DOHH2 (cell line): Measurements from ENCODE around the gene NHLRC3.

Experiments
- H3F3A ChIP-seq: fragments of 200-600 bp; sonication (generic), shearing (Covaris generic); 2 replicates; pipeline ENCODE4 v1.6.0; 2016; ENCODE audit warnings: antibody characterized with exemption, mild to moderate bottlenecking; ENCODE audit not compliant: control insufficient read depth, insufficient read depth
- H3K27ac ChIP-seq: fragments of 200-600 bp; sonication (generic); 2 replicates; pipeline ENCODE4 v1.5.1; 2014; ENCODE audit warnings: low read depth, mild to moderate bottlenecking, low read length, moderate library complexity
- H3K27me3 ChIP-seq: fragments of 200-600 bp; sonication (generic); 2 replicates; pipeline ENCODE4 v1.6.1; 2014; ENCODE audit warnings: mild to moderate bottlenecking, low read length, mixed read lengths; ENCODE audit not compliant: control insufficient read depth
- H3K36me3 ChIP-seq: fragments of 200-600 bp; sonication (generic); 2 replicates; pipeline ENCODE4 v1.6.1; 2014; ENCODE audit warnings: mild to moderate bottlenecking, low read length, moderate library complexity, mixed read lengths; ENCODE audit not compliant: control insufficient read depth
- H3K4me1 ChIP-seq: fragments of 200-600 bp; sonication (generic); 2 replicates; pipeline ENCODE4 v1.6.1; 2014; ENCODE audit warnings: mild to moderate bottlenecking, low read length, mixed read lengths; ENCODE audit not compliant: control insufficient read depth
- H3K4me2 ChIP-seq: fragments of 200-600 bp; sonication (generic); 2 replicates; pipeline ENCODE4 v1.6.0; 2014; ENCODE audit warnings: mild to moderate bottlenecking, low read length, moderate library complexity
- H3K4me3 ChIP-seq: fragments of 200-600 bp; sonication (generic); 2 replicates; pipeline ENCODE4 v1.5.1; 2014; ENCODE audit warnings: mild to moderate bottlenecking, low read length, mixed read lengths
- H3K79me2 ChIP-seq: fragments of 200-600 bp; sonication (generic); 2 replicates; pipeline ENCODE4 v1.6.1; 2014; ENCODE audit warnings: mild to moderate bottlenecking, low read length, mixed read lengths; ENCODE audit not compliant: control insufficient read depth
- H3K9me2 ChIP-seq: fragments of 200-600 bp; sonication (generic); replicated peaks from 2 replicates; pipeline ENCODE4 v1.6.1; 2014; ENCODE audit warnings: mild to moderate bottlenecking, low read length, mixed read lengths; ENCODE audit not compliant: control insufficient read depth
- H3K9me3 ChIP-seq: fragments of 200-600 bp; sonication (generic); 2 replicates; pipeline ENCODE4 v1.6.1; 2014; ENCODE audit warnings: antibody characterized with exemption, low read length, mixed read lengths; ENCODE audit not compliant: control insufficient read depth, insufficient read depth
- H4K20me1 ChIP-seq: fragments of 200-600 bp; sonication (generic); 2 replicates; pipeline ENCODE4 v1.6.0; 2014; ENCODE audit warnings: low read depth, mild to moderate bottlenecking, antibody characterized with exemption, low read length, moderate library complexity; ENCODE audit not compliant: control insufficient read depth, insufficient read depth
- EZH2phosphoT487 ChIP-seq: fragments of 200-600 bp; sonication (generic); IDR thresholded peaks from 2 replicates; pipeline ENCODE4 v1.6.1; 2017; ENCODE audit warnings: borderline replicate concordance, mild to moderate bottlenecking, antibody characterized with exemption, low read length, moderate library complexity, mixed read lengths
- TF ChIP-seq, protein P1 (sequence below): fragments of 200-600 bp; sonication (generic); IDR thresholded peaks from one replicate; pipeline ENCODE4 v1.5.1; 2014; ENCODE audit warnings: antibody characterized with exemption, mild to moderate bottlenecking, low read depth, low read length; ENCODE audit not compliant: poor library complexity, severe bottlenecking

The NHLRC3 gene

DNA sequence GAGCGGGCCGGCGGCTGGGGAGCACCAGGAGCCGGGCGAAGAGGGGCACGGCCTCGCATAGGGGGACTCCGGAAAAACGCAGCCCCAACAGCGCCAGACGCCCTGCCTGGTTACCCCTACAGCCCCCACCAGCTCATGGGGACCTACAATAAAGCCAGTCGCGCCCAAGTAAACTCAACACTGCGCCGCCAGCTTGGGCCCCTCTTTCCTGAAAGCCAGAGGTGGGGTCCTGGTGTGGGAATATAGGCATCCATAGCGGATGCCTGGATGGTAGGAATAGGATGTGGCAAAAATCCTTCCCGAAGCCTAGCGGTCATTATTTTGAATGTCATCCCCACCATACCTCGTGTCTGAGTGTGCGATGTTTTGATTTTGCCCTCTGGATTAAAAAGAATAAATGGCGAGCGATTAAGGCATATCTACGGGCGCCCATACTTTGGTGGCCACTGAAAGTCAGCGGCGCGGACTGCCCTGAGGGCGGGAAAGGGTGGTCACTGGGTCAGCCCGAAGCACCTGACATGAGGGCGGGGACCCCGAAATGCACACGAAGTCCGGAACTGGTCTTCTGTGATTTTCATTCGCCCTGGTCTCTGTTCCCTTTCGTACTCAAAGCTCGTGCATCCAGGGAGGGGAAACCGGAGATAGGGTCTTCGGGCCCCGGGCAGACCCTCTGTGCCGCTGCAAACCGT is at the start of gene NHLRC3, which contains the start of gene PROSER1:
Gene NHLRC3 (plus strand): TSS at position 577 of the 689 bp plus-strand sequence. CDS start 184 bp downstream, outside the sequence.
Gene PROSER1 (minus strand): TSS at position 210 of the 689 bp plus-strand sequence. CDS start 847 bp downstream, outside the sequence.
- Histone ChIP-seq H3K9me3 (no peaks in the 10 kb centered on the region), H4K20me1 (no peaks in the 10 kb centered on the region)

GRCh38 chr13:38990693-38991092 is 47.6 kb upstream of the NHLRC3 start, which contains the start of gene STOML3:
Gene STOML3 (minus strand): TSS chr13:38990831. CDS start chr13:38990721, 110 bp downstream.
- Histone ChIP-seq H3K9me3 (no peaks in the 10 kb centered on the region), H3K4me2 (no peak within 1 kb of the TSS), H3K79me2 (no peaks in the 10 kb centered on the region), H4K20me1 (no peaks in the 10 kb centered on the region), H3K4me1 (no peaks in the 10 kb centered on the region), H3K36me3 (no peaks in the 10 kb centered on the region), H3K4me3 (no peak within 1 kb of the TSS), H3K9me2 (no peaks in the 10 kb centered on the region), H3K27me3 (no peaks in the 10 kb centered on the region), H3K27ac (no peak within 1 kb of the TSS), H3F3A (no peaks in the 10 kb centered on the region)
- TF ChIP-seq, protein P1, sequence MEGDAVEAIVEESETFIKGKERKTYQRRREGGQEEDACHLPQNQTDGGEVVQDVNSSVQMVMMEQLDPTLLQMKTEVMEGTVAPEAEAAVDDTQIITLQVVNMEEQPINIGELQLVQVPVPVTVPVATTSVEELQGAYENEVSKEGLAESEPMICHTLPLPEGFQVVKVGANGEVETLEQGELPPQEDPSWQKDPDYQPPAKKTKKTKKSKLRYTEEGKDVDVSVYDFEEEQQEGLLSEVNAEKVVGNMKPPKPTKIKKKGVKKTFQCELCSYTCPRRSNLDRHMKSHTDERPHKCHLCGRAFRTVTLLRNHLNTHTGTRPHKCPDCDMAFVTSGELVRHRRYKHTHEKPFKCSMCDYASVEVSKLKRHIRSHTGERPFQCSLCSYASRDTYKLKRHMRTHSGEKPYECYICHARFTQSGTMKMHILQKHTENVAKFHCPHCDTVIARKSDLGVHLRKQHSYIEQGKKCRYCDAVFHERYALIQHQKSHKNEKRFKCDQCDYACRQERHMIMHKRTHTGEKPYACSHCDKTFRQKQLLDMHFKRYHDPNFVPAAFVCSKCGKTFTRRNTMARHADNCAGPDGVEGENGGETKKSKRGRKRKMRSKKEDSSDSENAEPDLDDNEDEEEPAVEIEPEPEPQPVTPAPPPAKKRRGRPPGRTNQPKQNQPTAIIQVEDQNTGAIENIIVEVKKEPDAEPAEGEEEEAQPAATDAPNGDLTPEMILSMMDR: no peak
- no peak for TF ChIP-seq EZH2phosphoT487

More for the DNA sequence above, at the start of gene NHLRC3, which contains the start of gene PROSER1:
- Histone ChIP-seq H3K27ac (peak within 1 kb of the TSS; percentile 62), H3K9me2 (no peaks in the 10 kb centered on the region), H3F3A (0 out of 2 replicates have a peak, but pooled peaks cover 3% of the 10 kb centered on the region), H3K4me1 (peaks cover 30% of the 10 kb centered on the region), H3K4me3 (peak within 1 kb of the TSS; percentile 81), H3K4me2 (peak within 1 kb of the TSS; percentile 85), H3K36me3 (peaks cover 23% of the 10 kb centered on the region), H3K27me3 (no peaks in the 10 kb centered on the region), H3K79me2 (peaks cover 72% of the 10 kb centered on the region)
- no peak for TF ChIP-seq EZH2phosphoT487
- TF ChIP-seq, protein P1: peak; percentile 4

- TF ChIP-seq, protein P1: no peak
- TF ChIP-seq EZH2phosphoT487: no peak
- Histone ChIP-seq H3K4me2 (no peak overlapping the region), H3K27ac (no peak overlapping the region), H3F3A (no peaks in the 10 kb centered on the region), H3K9me3 (no peaks in the 10 kb centered on the region), H4K20me1 (no peaks in the 10 kb centered on the region), H3K27me3 (no peaks in the 10 kb centered on the region), H3K9me2 (no peaks in the 10 kb centered on the region), H3K79me2 (no peaks in the 10 kb centered on the region), H3K4me1 (no peaks in the 10 kb centered on the region), H3K36me3 (no peaks in the 10 kb centered on the region), H3K4me3 (no peak overlapping the region)
Measured at GRCh38 chr13:38993381-38993780, 44.9 kb upstream of the NHLRC3 start.
